CD4-positive, CD25-positive, alpha-beta regulatory T cell (primary cell): ENCODE measurements around the gene NOS1AP. TPM values are rescaled to one million over a fixed set of nuclear protein-coding genes. Genes with fewer than 3 reads are reported as not detected.

Experiments used
- ATAC-seq, 2 donors: fragments of 150-1000 bp; cut with Tn5 transposase; one replicate each; pipeline ENCODE4 v1.10.0; 2021; ENCODE audit warnings: low read depth in 2 of 2, moderate number of reproducible peaks in 2 of 2, moderate library complexity in 1 of 2
- DNase-seq, 3 donors: peaks; one replicate each; pipeline versions ENCODE4 v3.0.0 to v3.0.0-alpha.2; 2012 to 2022; ENCODE audit warnings: mixed read lengths in 1 of 3
- H3K27ac ChIP-seq: one replicate; pipeline ENCODE4 v1.7.0; 2013; ENCODE audit warnings: mild to moderate bottlenecking, low read length; ENCODE audit not compliant: insufficient read depth, poor library complexity, severe bottlenecking
- H3K27me3 ChIP-seq: one replicate; pipeline ENCODE4 v1.7.0; 2013; ENCODE audit warnings: low read length; ENCODE audit not compliant: control insufficient read depth, insufficient read depth
- H3K36me3 ChIP-seq: one replicate; pipeline ENCODE4 v1.7.0; 2013; ENCODE audit warnings: mild to moderate bottlenecking, low read length, moderate library complexity; ENCODE audit not compliant: control insufficient read depth, insufficient read depth
- H3K4me1 ChIP-seq: 2 replicates; pipeline ENCODE4 v1.7.0; 2013; ENCODE audit warnings: mild to moderate bottlenecking, low read length; ENCODE audit not compliant: insufficient read depth, control insufficient read depth, poor library complexity, severe bottlenecking
- H3K4me3 ChIP-seq: one replicate; pipeline ENCODE4 v1.7.0; 2013; ENCODE audit warnings: low read depth, mild to moderate bottlenecking, low read length, moderate library complexity
- H3K9me3 ChIP-seq, 2 experiments: 1 replicate in 1 of 2; 2 replicates in 1 of 2; pipeline ENCODE4 v1.7.0; 2013; ENCODE audit warnings: low read length in 2 of 2, mild to moderate bottlenecking in 1 of 2, moderate library complexity in 1 of 2; ENCODE audit not compliant: control insufficient read depth in 2 of 2
- H3K27ac Mint-ChIP-seq, 3 donors: one replicate each; pipeline ENCODE4 v1.8.0; 2020 to 2022; ENCODE audit warnings: mild to moderate bottlenecking in 3 of 3, mixed read lengths in 3 of 3, moderate library complexity in 2 of 3
- H3K27me3 Mint-ChIP-seq: one replicate; pipeline ENCODE4 v1.8.0; 2022; ENCODE audit warnings: mild to moderate bottlenecking, mixed read lengths
- H3K36me3 Mint-ChIP-seq: one replicate; pipeline ENCODE4 v1.8.0; 2020; ENCODE audit warnings: mixed read lengths
- H3K4me1 Mint-ChIP-seq, 4 donors: one replicate each; pipeline ENCODE4 v1.8.0; 2020 to 2022; ENCODE audit warnings: mixed read lengths in 4 of 4, mild to moderate bottlenecking in 1 of 4
- H3K4me3 Mint-ChIP-seq, 4 donors: one replicate each; pipeline ENCODE4 v1.8.0; 2020 to 2022; ENCODE audit warnings: mild to moderate bottlenecking in 4 of 4, mixed read lengths in 4 of 4, moderate library complexity in 3 of 4
- H3K9me3 Mint-ChIP-seq, 7 donors: one replicate each; pipeline ENCODE4 v1.8.0; 2020 to 2022; ENCODE audit warnings: mixed read lengths in 7 of 7, mild to moderate bottlenecking in 3 of 7, moderate library complexity in 2 of 7
- polyA plus RNA-seq, 4 donors: library from polyadenylated mRNA; unstranded; fragments of 300-500 nt; fragmentation: Illumina TruSeq; gene quantifications; one replicate each; pipeline ENCODE4 v1.2.3, GENCODE V29; 2021
- total RNA-seq: library from RNA; stranded (reverse); gene quantifications from one replicate; pipeline ENCODE4 v1.2.3, GENCODE V29; 2022

Gene NOS1AP
- total and polyA plus RNA-seq, 5 donors from 2014 or later = not detected

DNA sequence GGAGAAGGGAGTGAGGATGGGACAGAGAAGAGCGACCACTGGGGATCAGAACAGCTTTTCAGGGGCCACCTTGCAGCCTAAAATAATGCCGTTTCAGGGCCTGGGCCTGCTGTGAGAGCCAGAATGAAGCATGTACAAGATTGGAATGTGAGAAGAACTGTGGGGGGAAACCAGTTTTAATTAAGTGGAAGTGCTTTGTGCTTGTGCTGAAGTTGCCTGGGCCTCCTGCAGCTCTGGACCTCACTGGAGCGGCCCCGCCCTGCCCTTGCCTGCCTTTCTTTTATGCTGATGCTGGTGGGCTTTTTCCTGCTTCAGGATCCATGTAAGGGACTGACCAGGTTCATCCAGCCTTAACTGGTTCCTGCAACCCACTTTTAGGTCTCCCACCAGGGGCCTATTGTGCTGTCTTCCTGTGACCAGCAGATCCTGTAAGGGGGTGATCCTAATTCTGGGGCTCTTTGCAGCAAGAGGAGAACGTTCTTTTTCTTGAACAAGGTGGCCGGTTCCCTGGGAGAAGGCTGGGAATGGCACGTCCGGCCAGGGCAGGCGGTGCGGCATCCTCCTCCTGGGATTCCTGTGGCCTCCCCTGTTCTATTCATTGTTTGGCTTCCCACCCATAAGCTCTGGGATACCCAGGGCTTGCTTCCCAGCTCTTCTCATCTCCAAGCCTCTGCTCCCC is 315.2 kb downstream of the NOS1AP start:
- no peak overlapping the region for H3K4me3 Mint-ChIP-seq
- Histone ChIP-seq H3K4me3 (no peak overlapping the region), H3K27me3 (no peaks in the 10 kb centered on the region), H3K27ac (no peak overlapping the region), H3K4me1 (no peaks in the 10 kb centered on the region), H3K36me3 (no peaks in the 10 kb centered on the region), H3K9me3 (no peaks in the 10 kb centered on the region)
- DNase-seq = no peak
- no peak overlapping the region for H3K27ac Mint-ChIP-seq
- H3K9me3 Mint-ChIP-seq = no peaks in the 10 kb centered on the region
- H3K4me1 Mint-ChIP-seq = no peaks in the 10 kb centered on the region
- peaks cover 6% of the 10 kb centered on the region for H3K27me3 Mint-ChIP-seq
- no peaks in the 10 kb centered on the region for H3K36me3 Mint-ChIP-seq
- ATAC-seq = no peak

DNA sequence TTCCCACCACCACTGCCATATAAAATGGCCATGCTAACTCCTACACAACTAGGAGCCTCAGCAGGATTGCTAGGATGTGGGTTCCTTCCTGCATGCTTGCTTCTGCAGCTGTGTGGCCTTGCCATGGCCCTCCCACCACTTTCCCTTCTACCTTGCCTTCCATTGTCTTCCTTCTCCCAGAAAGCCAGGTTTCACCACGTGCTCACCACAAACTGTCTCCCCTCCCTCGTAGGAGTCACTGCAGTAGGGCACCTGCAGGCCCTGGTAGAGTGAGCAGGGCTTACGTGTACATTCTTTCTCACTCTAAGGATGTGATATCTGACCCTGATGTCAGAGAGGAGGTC is 315.8 kb downstream of the NOS1AP start:
- Histone ChIP-seq H3K27ac (no peak overlapping the region), H3K27me3 (no peaks in the 10 kb centered on the region), H3K4me1 (no peaks in the 10 kb centered on the region), H3K4me3 (no peak overlapping the region), H3K9me3 (no peaks in the 10 kb centered on the region), H3K36me3 (no peaks in the 10 kb centered on the region)
- Mint-ChIP-seq H3K9me3 (no peaks in the 10 kb centered on the region), H3K36me3 (no peaks in the 10 kb centered on the region), H3K4me3 (no peak overlapping the region), H3K4me1 (no peaks in the 10 kb centered on the region), H3K27ac (no peak overlapping the region), H3K27me3 (peaks cover 6% of the 10 kb centered on the region)
- DNase-seq (no peak), ATAC-seq (no peak)

- Histone ChIP-seq H3K4me1 (no peaks in the 10 kb centered on the region), H3K27ac (no peak overlapping the region), H3K4me3 (no peak overlapping the region), H3K36me3 (no peaks in the 10 kb centered on the region), H3K27me3 (no peaks in the 10 kb centered on the region), H3K9me3 (no peaks in the 10 kb centered on the region)
- Mint-ChIP-seq H3K4me3 (no peak overlapping the region), H3K27me3 (peaks cover 6% of the 10 kb centered on the region), H3K27ac (no peak overlapping the region), H3K9me3 (no peaks in the 10 kb centered on the region), H3K36me3 (no peaks in the 10 kb centered on the region), H3K4me1 (no peaks in the 10 kb centered on the region)
- DNase-seq (no peak), ATAC-seq (no peak)
Measured at GRCh38 chr1:162385702-162386101, 316.2 kb downstream of the NOS1AP start.

- Mint-ChIP-seq H3K9me3 (no peaks in the 10 kb centered on the region), H3K27me3 (peaks cover 6% of the 10 kb centered on the region), H3K36me3 (no peaks in the 10 kb centered on the region), H3K27ac (no peak overlapping the region), H3K4me1 (no peaks in the 10 kb centered on the region), H3K4me3 (no peak overlapping the region)
- no peaks in the 10 kb centered on the region for H3K27me3 ChIP-seq
- ATAC-seq (no peak), DNase-seq (no peak)
- H3K4me3 ChIP-seq = no peak overlapping the region
- H3K27ac ChIP-seq = no peak overlapping the region
- no peaks in the 10 kb centered on the region for H3K9me3 ChIP-seq
- H3K36me3 ChIP-seq = no peaks in the 10 kb centered on the region
- H3K4me1 ChIP-seq = no peaks in the 10 kb centered on the region
Measured at GRCh38 chr1:162386292-162387225, 317.1 kb downstream of the NOS1AP start.

GRCh38 chr1:162387226-162388082 is 318.0 kb downstream of the NOS1AP start:
- Mint-ChIP-seq H3K4me1 (peaks cover 0 to 5% (median 0%) of the 10 kb centered on the region in 4 donors), H3K36me3 (no peaks in the 10 kb centered on the region)

DNA sequence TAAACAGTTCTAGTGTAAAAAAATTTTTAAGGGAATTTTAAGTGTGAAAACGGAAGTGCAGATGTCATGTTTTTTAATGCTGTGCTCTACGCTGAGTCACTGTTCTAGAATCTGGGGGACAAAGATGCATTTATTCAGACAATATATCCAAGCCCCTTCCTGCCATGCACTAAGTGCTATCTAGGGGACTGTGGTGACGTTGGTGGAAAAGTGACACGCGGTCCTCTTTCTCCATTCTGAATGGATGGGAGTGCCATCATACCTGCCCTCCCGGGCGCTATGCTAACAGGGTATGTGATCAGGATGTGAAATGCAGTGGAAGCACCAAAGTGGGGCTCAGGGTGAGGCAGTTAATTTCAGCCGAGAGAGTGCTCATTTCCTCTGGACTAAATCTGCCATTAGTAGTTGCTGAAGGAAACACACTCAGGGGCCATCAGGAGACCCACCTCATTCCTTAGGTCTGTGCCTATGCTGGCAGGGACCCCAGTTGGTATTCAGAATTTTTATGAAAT is 318.6 kb downstream of the NOS1AP start:
- no peak overlapping the region for H3K27ac ChIP-seq
- peaks cover 0 to 5% (median 0%) of the 10 kb centered on the region in 4 donors for H3K4me1 Mint-ChIP-seq
- DNase-seq (no peak), ATAC-seq (no peak)
- H3K36me3 ChIP-seq = no peaks in the 10 kb centered on the region
- H3K9me3 Mint-ChIP-seq = no peaks in the 10 kb centered on the region
- H3K27me3 Mint-ChIP-seq = peaks cover 11% of the 10 kb centered on the region
- H3K4me3 ChIP-seq = no peak overlapping the region
- H3K36me3 Mint-ChIP-seq = no peaks in the 10 kb centered on the region
- H3K4me3 Mint-ChIP-seq = no peak overlapping the region
- no peak overlapping the region for H3K27ac Mint-ChIP-seq
- H3K9me3 ChIP-seq = no peaks in the 10 kb centered on the region
- H3K27me3 ChIP-seq = no peaks in the 10 kb centered on the region
- H3K4me1 ChIP-seq = no peaks in the 10 kb centered on the region

More at GRCh38 chr1:162387226-162388082, 318.0 kb downstream of the NOS1AP start:
- DNase-seq (no peak), ATAC-seq (no peak)
- peaks cover 11% of the 10 kb centered on the region for H3K27me3 Mint-ChIP-seq
- no peak overlapping the region for H3K4me3 Mint-ChIP-seq
- H3K4me1 ChIP-seq = no peaks in the 10 kb centered on the region
- H3K27me3 ChIP-seq = no peaks in the 10 kb centered on the region
- no peak overlapping the region for H3K4me3 ChIP-seq
- no peaks in the 10 kb centered on the region for H3K9me3 Mint-ChIP-seq
- H3K36me3 ChIP-seq = no peaks in the 10 kb centered on the region
- no peak overlapping the region for H3K27ac Mint-ChIP-seq
- no peaks in the 10 kb centered on the region for H3K9me3 ChIP-seq
- no peak overlapping the region for H3K27ac ChIP-seq

- peaks cover 0 to 5% (median 0%) of the 10 kb centered on the region in 4 donors for H3K4me1 Mint-ChIP-seq
- H3K4me3 Mint-ChIP-seq = no peak overlapping the region
- no peak overlapping the region for H3K27ac Mint-ChIP-seq
- Histone ChIP-seq H3K27ac (no peak overlapping the region), H3K36me3 (no peaks in the 10 kb centered on the region), H3K9me3 (no peaks in the 10 kb centered on the region), H3K27me3 (no peaks in the 10 kb centered on the region), H3K4me1 (no peaks in the 10 kb centered on the region), H3K4me3 (no peak overlapping the region)
- no peak for DNase-seq
- peaks cover 11% of the 10 kb centered on the region for H3K27me3 Mint-ChIP-seq
- H3K9me3 Mint-ChIP-seq = no peaks in the 10 kb centered on the region
- H3K36me3 Mint-ChIP-seq = no peaks in the 10 kb centered on the region
- no peak for ATAC-seq
Measured at GRCh38 chr1:162388615-162389014, 319.1 kb downstream of the NOS1AP start.
